Glutamatergic neuron (in vitro differentiated cells): Measurements from ENCODE around the gene GMDS. TPM values are rescaled to one million over a fixed set of nuclear protein-coding genes. Genes with fewer than 3 reads are reported as not detected.

Experiments used
- DNase-seq: peaks from one replicate; pipeline ENCODE4 v3.0.0; 2022
- H3K27ac Mint-ChIP-seq: one replicate; pipeline ENCODE4 v1.8.0; 2020; ENCODE audit warnings: mild to moderate bottlenecking, mixed read lengths, inconsistent platforms; ENCODE audit not compliant: unreplicated experiment
- H3K27me3 Mint-ChIP-seq: one replicate; pipeline ENCODE4 v1.8.0; 2020; ENCODE audit warnings: mild to moderate bottlenecking, moderate library complexity, mixed read lengths, inconsistent platforms; ENCODE audit not compliant: unreplicated experiment
- H3K36me3 Mint-ChIP-seq: one replicate; pipeline ENCODE4 v1.8.0; 2020; ENCODE audit warnings: mild to moderate bottlenecking, mixed read lengths, inconsistent platforms; ENCODE audit not compliant: unreplicated experiment
- H3K4me1 Mint-ChIP-seq: one replicate; pipeline ENCODE4 v1.8.0; 2020; ENCODE audit warnings: mild to moderate bottlenecking, low read depth, mixed read lengths, inconsistent platforms; ENCODE audit not compliant: unreplicated experiment
- H3K4me3 Mint-ChIP-seq: one replicate; pipeline ENCODE4 v1.8.0; 2020; ENCODE audit warnings: mild to moderate bottlenecking, mixed read lengths, inconsistent platforms; ENCODE audit not compliant: unreplicated experiment
- H3K9me3 Mint-ChIP-seq: one replicate; pipeline ENCODE4 v1.8.0; 2020; ENCODE audit warnings: mild to moderate bottlenecking, moderate library complexity, mixed read lengths, inconsistent platforms; ENCODE audit not compliant: unreplicated experiment
- CTCF ChIP-seq: fragments of 200-600 bp; sonication (generic); IDR thresholded peaks from one replicate; pipeline ENCODE4 v1.5.0; 2021; ENCODE audit not compliant: partially characterized antibody, unreplicated experiment
- total RNA-seq: library from RNA; stranded (reverse); fragmentation: NEBNext Ultra II Directional; extraction: Animal tissue kit (Norgen Biotek cat#: 25700); gene quantifications from one replicate; pipeline ENCODE4 v1.2.1, GENCODE V29; 2021; ENCODE audit not compliant: unreplicated experiment

GMDS gene
- total RNA-seq, 1 donor from 2014 or later: 8.9 TPM

- peaks cover 2% of the 10 kb centered on the region for H3K9me3 Mint-ChIP-seq
Observed at GRCh38 chr6:1665214-1665613, 580.2 kb downstream of the GMDS start.

DNA sequence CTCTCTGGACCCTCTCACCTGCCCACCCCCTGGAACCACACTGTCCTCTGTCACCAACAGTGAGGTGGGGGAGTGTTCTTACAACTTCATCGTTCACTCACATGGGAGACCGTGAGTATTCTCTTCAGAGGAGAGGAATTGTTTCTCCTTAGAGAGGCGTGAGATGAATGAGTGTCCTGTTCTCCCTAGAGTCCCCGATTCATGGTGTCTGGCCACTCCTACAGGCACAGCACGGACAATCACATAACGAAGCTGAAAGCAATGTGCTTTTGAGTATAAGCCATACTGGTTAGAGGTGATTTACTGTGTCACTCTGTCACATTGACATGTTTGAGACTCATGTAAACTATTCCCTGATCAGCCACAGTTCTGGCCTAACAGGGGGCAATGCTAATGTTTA lies 581.1 kb downstream of the GMDS start:
- Mint-ChIP-seq H3K4me3 (no peak overlapping the region), H3K27ac (no peak overlapping the region), H3K36me3 (no peaks in the 10 kb centered on the region), H3K9me3 (peaks cover 2% of the 10 kb centered on the region), H3K27me3 (peaks cover 2% of the 10 kb centered on the region), H3K4me1 (peaks cover 2% of the 10 kb centered on the region)
- no peak for TF ChIP-seq CTCF
- DNase-seq: no peak

More at GRCh38 chr6:1665214-1665613, 580.2 kb downstream of the GMDS start:
- TF ChIP-seq CTCF: no peak
- Mint-ChIP-seq H3K4me3 (no peak overlapping the region), H3K27ac (no peak overlapping the region), H3K27me3 (peaks cover 2% of the 10 kb centered on the region), H3K36me3 (no peaks in the 10 kb centered on the region), H3K4me1 (peaks cover 2% of the 10 kb centered on the region)
- DNase-seq: no peak

DNA sequence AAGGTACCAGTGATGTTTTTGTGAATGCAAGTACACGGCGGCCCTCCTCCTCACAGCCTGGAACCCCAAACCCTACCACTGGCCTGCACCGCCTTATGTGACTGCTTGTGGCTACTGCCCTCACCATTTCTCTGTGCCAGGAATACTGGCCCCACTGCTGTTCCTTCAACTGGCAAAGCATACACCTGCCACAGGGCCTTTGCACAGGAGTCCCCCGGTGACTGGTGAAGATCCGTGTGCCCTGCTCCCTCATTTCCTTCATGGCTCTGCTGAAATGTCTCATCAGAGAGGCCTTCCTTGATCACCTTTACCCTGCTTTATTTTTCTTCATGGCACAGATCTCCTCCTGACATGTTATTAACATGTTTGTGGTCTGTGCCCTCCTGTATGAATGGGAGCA lies 581.9 kb downstream of the GMDS start:
- Mint-ChIP-seq H3K36me3 (no peaks in the 10 kb centered on the region), H3K27ac (no peak overlapping the region), H3K4me1 (peaks cover 2% of the 10 kb centered on the region), H3K4me3 (no peak overlapping the region), H3K9me3 (peaks cover 2% of the 10 kb centered on the region), H3K27me3 (peaks cover 2% of the 10 kb centered on the region)
- DNase-seq: no peak
- no peak for TF ChIP-seq CTCF

DNA sequence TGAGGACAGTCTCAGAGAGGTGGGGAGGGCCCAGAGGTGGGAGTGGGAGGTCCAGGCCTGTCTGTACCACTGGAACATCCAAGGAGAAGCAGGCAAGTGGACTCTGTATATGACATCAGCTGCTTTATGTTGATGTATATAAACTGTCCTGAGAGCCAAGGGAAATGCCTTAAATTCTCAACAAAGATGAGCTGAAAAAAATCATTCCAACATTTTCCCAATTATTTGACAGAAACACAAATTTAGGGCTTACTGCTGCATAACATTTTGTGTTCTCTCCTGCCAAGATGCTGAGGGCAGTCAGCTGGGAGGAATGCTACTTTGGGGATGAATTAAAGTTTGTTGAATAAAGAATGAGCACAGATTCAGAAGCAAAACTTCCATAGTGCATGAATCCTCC lies 582.9 kb downstream of the GMDS start:
- Mint-ChIP-seq H3K9me3 (peaks cover 2% of the 10 kb centered on the region), H3K4me1 (peaks cover 3% of the 10 kb centered on the region), H3K4me3 (no peak overlapping the region), H3K36me3 (no peaks in the 10 kb centered on the region), H3K27me3 (peaks cover 2% of the 10 kb centered on the region), H3K27ac (no peak overlapping the region)
- DNase-seq: no peak
- no peak for TF ChIP-seq CTCF

DNA sequence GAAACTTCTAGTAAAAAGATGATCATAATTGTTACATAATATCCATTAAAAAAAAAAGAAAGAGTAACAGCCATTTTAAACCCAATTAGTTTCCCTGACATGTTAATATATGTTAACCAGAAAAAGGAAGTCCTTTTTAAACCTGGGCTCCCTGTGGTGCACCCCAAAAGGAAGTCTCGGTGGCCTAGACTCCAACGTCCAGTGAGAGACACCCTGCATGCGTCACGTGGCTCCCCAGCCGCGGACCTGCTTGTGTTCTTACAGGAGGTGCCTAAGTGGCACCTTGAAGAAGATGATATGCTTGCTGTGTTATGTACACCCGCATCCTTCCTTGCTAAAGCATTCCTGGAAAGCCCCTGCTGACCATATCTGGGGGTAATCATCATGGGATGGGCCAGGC lies 585.6 kb downstream of the GMDS start:
- no peak for DNase-seq
- Mint-ChIP-seq H3K4me1 (peaks cover 7% of the 10 kb centered on the region), H3K27me3 (peaks cover 2% of the 10 kb centered on the region), H3K9me3 (peaks cover 2% of the 10 kb centered on the region), H3K27ac (no peak overlapping the region), H3K4me3 (no peak overlapping the region), H3K36me3 (no peaks in the 10 kb centered on the region)
- TF ChIP-seq CTCF: no peak
